Measurements from ENCODE around the gene INMT.

- TF ChIP-seq, protein P1, sequence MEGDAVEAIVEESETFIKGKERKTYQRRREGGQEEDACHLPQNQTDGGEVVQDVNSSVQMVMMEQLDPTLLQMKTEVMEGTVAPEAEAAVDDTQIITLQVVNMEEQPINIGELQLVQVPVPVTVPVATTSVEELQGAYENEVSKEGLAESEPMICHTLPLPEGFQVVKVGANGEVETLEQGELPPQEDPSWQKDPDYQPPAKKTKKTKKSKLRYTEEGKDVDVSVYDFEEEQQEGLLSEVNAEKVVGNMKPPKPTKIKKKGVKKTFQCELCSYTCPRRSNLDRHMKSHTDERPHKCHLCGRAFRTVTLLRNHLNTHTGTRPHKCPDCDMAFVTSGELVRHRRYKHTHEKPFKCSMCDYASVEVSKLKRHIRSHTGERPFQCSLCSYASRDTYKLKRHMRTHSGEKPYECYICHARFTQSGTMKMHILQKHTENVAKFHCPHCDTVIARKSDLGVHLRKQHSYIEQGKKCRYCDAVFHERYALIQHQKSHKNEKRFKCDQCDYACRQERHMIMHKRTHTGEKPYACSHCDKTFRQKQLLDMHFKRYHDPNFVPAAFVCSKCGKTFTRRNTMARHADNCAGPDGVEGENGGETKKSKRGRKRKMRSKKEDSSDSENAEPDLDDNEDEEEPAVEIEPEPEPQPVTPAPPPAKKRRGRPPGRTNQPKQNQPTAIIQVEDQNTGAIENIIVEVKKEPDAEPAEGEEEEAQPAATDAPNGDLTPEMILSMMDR (IDR thresholded peaks at IDR 0.05), result peak; percentile 90 to 97 (median 95)
- TF ChIP-seq POLR2A (IDR thresholded peaks at IDR 0.05) (no peak), EP300 (IDR thresholded peaks at IDR 0.05) (no peak)
Observed at GRCh38 chr7:30740417-30741181, 11.3 kb upstream of the INMT start.
